Bronchial smooth muscle cell (primary cell): ENCODE measurements around the gene PLRG1. TPM values are rescaled to one million over a fixed set of nuclear protein-coding genes. Genes with fewer than 3 reads are reported as not detected.

Experiments used
- total RNA-seq: library from RNA; depleted of rRNA; stranded (reverse); fragments of >200 nt; gene quantifications from 2 replicates; pipeline ENCODE4 v1.2.1, GENCODE V29; 2014

Gene PLRG1
- total RNA-seq: 67.5 and 97.6 TPM in 2 replicates

GRCh38 chr4:154549894-154550790 lies at the start of gene PLRG1:
Gene PLRG1 (minus strand): TSS chr4:154550400. CDS start chr4:154550308, 92 bp downstream.

GRCh38 chr4:154590329-154591006 lies 40.3 kb upstream of the PLRG1 start, which contains the start of gene FGA:
Gene FGA (minus strand): TSS chr4:154590742. CDS start chr4:154590687, 55 bp downstream.

GRCh38 chr4:154562697-154563254 lies 12.6 kb upstream of the PLRG1 start, which contains the start of gene FGB:
Gene FGB (plus strand): TSS chr4:154563011. CDS start chr4:154563019, 8 bp downstream.

DNA sequence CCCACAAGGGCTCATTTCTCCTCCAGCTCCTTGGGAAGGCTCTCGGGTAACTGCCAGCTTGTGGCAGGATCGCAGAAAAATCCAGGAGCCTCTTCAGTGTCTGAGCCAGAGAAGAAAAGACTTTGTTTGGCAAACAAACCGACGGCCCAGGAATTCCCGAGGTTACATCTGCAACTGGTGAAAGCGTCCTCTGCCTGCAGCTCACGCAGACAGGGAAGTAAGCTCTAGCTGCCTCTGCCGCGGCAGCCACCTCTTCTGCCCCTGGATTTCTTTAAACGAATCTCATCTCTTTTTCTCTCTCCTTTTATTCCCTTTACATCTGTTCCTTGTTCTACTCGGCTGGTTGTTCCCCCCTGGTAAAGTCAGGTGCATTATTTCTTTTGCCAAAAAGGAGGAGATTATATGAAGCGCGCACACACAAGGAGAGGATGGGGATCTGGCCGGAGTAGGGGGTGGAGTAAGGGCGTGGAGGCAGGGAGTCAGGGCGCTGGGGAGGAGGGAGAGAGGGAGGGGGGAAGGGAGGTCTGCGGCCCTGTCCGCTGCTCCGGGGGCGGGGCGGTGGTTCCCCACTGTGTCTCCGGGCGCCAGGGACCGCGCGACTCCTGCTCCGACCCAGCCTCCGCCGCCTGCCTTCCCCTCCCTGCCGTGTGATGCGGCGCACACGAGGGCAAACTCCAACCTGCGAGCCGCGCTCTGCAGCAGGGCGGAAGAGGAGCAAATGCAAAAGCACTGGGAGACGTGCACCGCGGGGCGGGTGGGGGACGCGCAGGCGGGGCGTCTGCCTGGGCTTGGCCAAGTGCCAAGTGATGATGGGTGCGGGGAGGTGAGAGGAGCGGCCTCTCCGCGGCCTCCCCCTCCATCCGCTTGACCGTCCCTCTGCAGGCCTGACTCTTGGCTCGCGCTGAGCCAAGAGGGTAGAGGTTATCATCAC lies 58.6 kb downstream of the PLRG1 start, which contains the start of gene DCHS2:
DCHS2 (minus strand) TSS at position 459 of the 931 bp plus-strand sequence; CDS start at position 15, 444 bp downstream.

Other genes with a start within 250 kb of the PLRG1 start
- 0.09 TPM in 1 of 2 replicates, not detected in the other for gene DCHS2, start 58.6 kb downstream of the PLRG1 start, total RNA-seq
- not detected in 2 replicates for gene FGB, start 12.6 kb upstream of the PLRG1 start, total RNA-seq
- not detected in 2 replicates for gene FGA, start 40.3 kb upstream of the PLRG1 start, total RNA-seq
- not detected in 2 replicates for gene FGG, start 62.3 kb upstream of the PLRG1 start, total RNA-seq
- 0.17 and 0.47 TPM in 2 replicates for gene LRAT, start 193.6 kb upstream of the PLRG1 start, total RNA-seq
- gene RBM46, start 230.9 kb upstream of the PLRG1 start, total RNA-seq: under 0.01 TPM in 1 of 2 replicates, not detected in the other